Measurements from ENCODE around the gene MAP1LC3B2. TPM values are rescaled to one million over a fixed set of nuclear protein-coding genes. Genes with fewer than 3 reads are reported as not detected.

The MAP1LC3B2 gene
- polyA plus RNA-seq, 1 of the 3 experiments (the other 2 are of a cell fraction), result 0.76 TPM

DNA sequence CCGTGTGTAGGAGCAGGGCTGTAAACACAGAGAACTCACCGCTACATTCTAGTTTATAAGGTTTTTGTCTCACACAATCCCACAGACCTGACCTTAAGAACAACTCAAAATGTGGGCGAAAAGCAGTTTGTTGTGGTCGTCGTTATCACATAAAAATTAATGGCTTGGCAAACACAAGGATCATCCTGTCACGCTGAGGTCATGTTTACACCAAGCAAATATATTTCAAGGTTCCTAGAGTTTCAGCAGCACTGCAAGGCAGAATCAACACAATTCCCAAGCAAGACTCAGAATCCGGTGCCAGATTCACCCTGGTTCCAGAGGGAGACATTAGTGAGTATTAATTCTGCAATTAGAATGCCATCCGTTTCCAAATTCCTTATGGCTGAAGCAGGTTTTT, 30.1 kb upstream of the MAP1LC3B2 start:
- no peaks in the 10 kb centered on the region for H4K20me1 ChIP-seq (ENCODE audit: insufficient read depth)
- no peak overlapping the region for H2AFZ ChIP-seq (ENCODE audit: low read depth)
- no peaks in the 10 kb centered on the region for H3K27me3 ChIP-seq (ENCODE audit: insufficient read depth)
- peak overlapping the region in 1 of 2 experiments; percentile 97; a peak in 2 of 4 replicates for H3K27ac ChIP-seq (ENCODE audit: low read depth in 2 of 2, low read length in 1 of 2)
- no peak overlapping the region for H3K4me3 ChIP-seq (ENCODE audit: low read depth in 2 of 2, low read length in 1 of 2)
- H3K9me2 ChIP-seq, result no peaks in the 10 kb centered on the region
- ChIA-PET POLR2A (no interaction called here), CTCF (no interaction called here)
- peaks cover 21% of the 10 kb centered on the region for H3F3A ChIP-seq (replicated peaks; ENCODE audit: insufficient read depth)
- no peak overlapping the region for H3K4me2 ChIP-seq
- no peaks in the 10 kb centered on the region for H3K9me3 ChIP-seq
- H3K4me1 ChIP-seq (ENCODE audit: control insufficient read depth in 1 of 2, insufficient read depth in 2 of 2, low read depth in 1 of 2, low read length in 1 of 2), result peaks cover 3 to 24% of the 10 kb centered on the region in 2 experiments; a peak in 3 of 4 replicates
- no peaks in the 10 kb centered on the region for H3K79me2 ChIP-seq (ENCODE audit: insufficient read depth)
- H3K36me3 ChIP-seq (replicated peaks in 1 of 2; ENCODE audit: control insufficient read depth in 1 of 2, insufficient read depth in 2 of 2, low read length in 1 of 2), result no peaks in the 10 kb centered on the region
- DNase-seq, result no peak
- no peak overlapping the region for H3K9ac ChIP-seq
- 85% methylated on average over 8 of the region's 8 CpGs for WGBS (ENCODE audit: low lambda C conversion rate)
- TF ChIP-seq NRF1 (IDR thresholded peaks at IDR 0.05; ENCODE audit: low read depth, low read length), result no peak

DNA sequence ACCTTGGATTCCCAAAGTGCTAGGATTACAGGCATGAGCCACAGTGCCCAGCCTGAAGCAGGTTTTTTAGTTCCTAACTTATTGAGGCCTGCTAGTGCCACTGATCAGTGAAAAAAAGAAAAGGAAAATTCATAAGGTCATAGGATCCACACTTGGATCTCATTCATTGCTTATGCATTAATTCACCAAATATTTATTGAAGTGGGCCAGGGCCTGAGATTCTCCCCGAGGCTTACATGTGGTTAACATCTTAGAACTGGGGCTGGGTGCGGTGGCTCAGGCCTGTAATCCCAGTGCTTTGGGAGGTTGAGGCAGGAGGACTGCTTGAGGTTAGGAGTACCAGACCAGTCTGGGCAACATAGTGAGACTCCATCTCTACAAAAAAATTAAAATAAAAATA, 29.5 kb upstream of the MAP1LC3B2 start:
- Histone ChIP-seq H3K9me3 (no peaks in the 10 kb centered on the region), H3K79me2 (ENCODE audit: insufficient read depth) (no peaks in the 10 kb centered on the region), H3K4me1 (ENCODE audit: control insufficient read depth in 1 of 2, insufficient read depth in 2 of 2, low read depth in 1 of 2, low read length in 1 of 2) (peaks cover 7 to 27% of the 10 kb centered on the region in 2 experiments; a peak in 3 of 4 replicates), H2AFZ (ENCODE audit: low read depth) (no peak overlapping the region), H3F3A (replicated peaks; ENCODE audit: insufficient read depth) (peaks cover 21% of the 10 kb centered on the region), H3K9ac (no peak overlapping the region), H3K4me3 (ENCODE audit: low read depth in 2 of 2, low read length in 1 of 2) (no peak overlapping the region), H3K9me2 (no peaks in the 10 kb centered on the region), H4K20me1 (ENCODE audit: insufficient read depth) (no peaks in the 10 kb centered on the region), H3K27ac (ENCODE audit: low read depth in 2 of 2, low read length in 1 of 2) (no peak overlapping the region), H3K4me2 (no peak overlapping the region), H3K36me3 (replicated peaks in 1 of 2; ENCODE audit: control insufficient read depth in 1 of 2, insufficient read depth in 2 of 2, low read length in 1 of 2) (no peaks in the 10 kb centered on the region), H3K27me3 (ENCODE audit: insufficient read depth) (no peaks in the 10 kb centered on the region)
- no peak for DNase-seq
- CTCF ChIA-PET, result no interaction called here
- TF ChIP-seq RXRA (IDR thresholded peaks at IDR 0.05; ENCODE audit: borderline replicate concordance, low read depth), result no peak
- TF ChIP-seq FOSL2 (IDR thresholded peaks at IDR 0.05; ENCODE audit: borderline replicate concordance, low read depth), result no peak
- TF ChIP-seq GABPA (IDR thresholded peaks at IDR 0.05; ENCODE audit: low read depth), result no peak
- no peak for TF ChIP-seq POLR2AphosphoS5 (IDR thresholded peaks at IDR 0.05; ENCODE audit: low read depth, low read length)
- no peak for TF ChIP-seq SIN3A (IDR thresholded peaks at IDR 0.05; ENCODE audit: borderline replicate concordance, low read depth, low read length)
- no peak for TF ChIP-seq TAF1 (IDR thresholded peaks at IDR 0.05; ENCODE audit: borderline replicate concordance, low read depth, low read length)
- no peak for TF ChIP-seq EP300 (IDR thresholded peaks at IDR 0.05; ENCODE audit: borderline replicate concordance in 1 of 2, low read depth in 1 of 2, low read length in 1 of 2)
- POLR2A ChIA-PET, result no interaction called here
- WGBS (ENCODE audit: low lambda C conversion rate), result 80% methylated on average over 2 of the region's 2 CpGs

DNA sequence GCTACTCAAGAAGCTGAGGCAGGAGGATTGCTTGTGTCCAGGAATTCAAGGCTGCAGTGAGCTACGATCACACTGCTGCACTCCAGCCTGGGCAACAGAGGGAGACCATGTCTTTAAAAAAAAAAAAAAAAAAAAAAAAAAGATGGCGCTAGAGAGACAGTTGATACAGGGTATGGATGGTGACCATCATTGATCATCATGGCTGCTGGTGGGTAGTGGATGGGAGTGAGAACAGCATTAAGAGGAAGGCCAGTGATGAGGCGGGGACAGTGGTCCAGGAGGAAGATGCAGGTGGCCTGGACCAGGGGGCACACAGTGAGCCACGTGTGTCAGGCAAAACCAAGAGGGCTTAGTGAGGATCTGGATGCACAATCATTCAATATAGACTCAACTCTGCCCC, 26.8 kb upstream of the MAP1LC3B2 start:
- ChIA-PET POLR2A (no interaction called here), CTCF (interaction anchor here (0.9 to 1.7 kb wide), 2 partner anchors 13 to 176 kb away, joined by 3 to 4 read pairs; no protein-coding TSS in a partner anchor)
- no peaks in the 10 kb centered on the region for H3K79me2 ChIP-seq (ENCODE audit: insufficient read depth)
- DNase-seq, result no peak
- H3K4me3 ChIP-seq (ENCODE audit: low read depth in 2 of 2, low read length in 1 of 2), result no peak overlapping the region; a peak in 1 of 4 replicates
- 81% methylated on average over 4 of the region's 4 CpGs for WGBS (ENCODE audit: low lambda C conversion rate)
- no peaks in the 10 kb centered on the region for H3K9me2 ChIP-seq
- H3K4me1 ChIP-seq (ENCODE audit: control insufficient read depth in 1 of 2, insufficient read depth in 2 of 2, low read depth in 1 of 2, low read length in 1 of 2), result peaks cover 8 to 16% of the 10 kb centered on the region in 2 experiments; a peak in 3 of 4 replicates
- no peak overlapping the region for H3K9ac ChIP-seq
- H3F3A ChIP-seq (replicated peaks; ENCODE audit: insufficient read depth), result peaks cover 5% of the 10 kb centered on the region
- no peaks in the 10 kb centered on the region for H3K27me3 ChIP-seq (ENCODE audit: insufficient read depth)
- H2AFZ ChIP-seq (ENCODE audit: low read depth), result 0 out of 2 replicates have a peak overlapping the region, but pooled peaks have one; percentile 84
- no peaks in the 10 kb centered on the region for H3K36me3 ChIP-seq (replicated peaks in 1 of 2; ENCODE audit: control insufficient read depth in 1 of 2, insufficient read depth in 2 of 2, low read length in 1 of 2)
- peak overlapping the region; percentile 78 for H3K4me2 ChIP-seq
- H4K20me1 ChIP-seq (ENCODE audit: insufficient read depth), result no peaks in the 10 kb centered on the region
- peak overlapping the region in 1 of 2 experiments; percentile 72; a peak in 1 of 4 replicates for H3K27ac ChIP-seq (ENCODE audit: low read depth in 2 of 2, low read length in 1 of 2)
- H3K9me3 ChIP-seq, result no peaks in the 10 kb centered on the region
- TF ChIP-seq GATA2 (CRISPR knock-in tag; IDR thresholded peaks at IDR 0.05) (no peak), FOXM1 (IDR thresholded peaks at IDR 0.05; ENCODE audit: low read depth) (no peak), JUND (IDR thresholded peaks at IDR 0.05) (no peak), REST (IDR thresholded peaks at IDR 0.05; ENCODE audit: low read depth, low read length) (no peak), SMC3 (IDR thresholded peaks at IDR 0.05; ENCODE audit: low read depth, low read length) (no peak)
- TF ChIP-seq, protein P1, sequence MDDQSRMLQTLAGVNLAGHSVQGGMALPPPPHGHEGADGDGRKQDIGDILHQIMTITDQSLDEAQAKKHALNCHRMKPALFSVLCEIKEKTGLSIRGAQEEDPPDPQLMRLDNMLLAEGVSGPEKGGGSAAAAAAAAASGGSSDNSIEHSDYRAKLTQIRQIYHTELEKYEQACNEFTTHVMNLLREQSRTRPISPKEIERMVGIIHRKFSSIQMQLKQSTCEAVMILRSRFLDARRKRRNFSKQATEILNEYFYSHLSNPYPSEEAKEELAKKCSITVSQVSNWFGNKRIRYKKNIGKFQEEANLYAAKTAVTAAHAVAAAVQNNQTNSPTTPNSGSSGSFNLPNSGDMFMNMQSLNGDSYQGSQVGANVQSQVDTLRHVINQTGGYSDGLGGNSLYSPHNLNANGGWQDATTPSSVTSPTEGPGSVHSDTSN (IDR thresholded peaks at IDR 0.05), result no peak
- TF ChIP-seq, protein P2, sequence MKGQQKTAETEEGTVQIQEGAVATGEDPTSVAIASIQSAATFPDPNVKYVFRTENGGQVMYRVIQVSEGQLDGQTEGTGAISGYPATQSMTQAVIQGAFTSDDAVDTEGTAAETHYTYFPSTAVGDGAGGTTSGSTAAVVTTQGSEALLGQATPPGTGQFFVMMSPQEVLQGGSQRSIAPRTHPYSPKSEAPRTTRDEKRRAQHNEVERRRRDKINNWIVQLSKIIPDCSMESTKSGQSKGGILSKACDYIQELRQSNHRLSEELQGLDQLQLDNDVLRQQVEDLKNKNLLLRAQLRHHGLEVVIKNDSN (IDR thresholded peaks at IDR 0.05; ENCODE audit: borderline replicate concordance, low read depth), result no peak
- TF ChIP-seq, protein P3, sequence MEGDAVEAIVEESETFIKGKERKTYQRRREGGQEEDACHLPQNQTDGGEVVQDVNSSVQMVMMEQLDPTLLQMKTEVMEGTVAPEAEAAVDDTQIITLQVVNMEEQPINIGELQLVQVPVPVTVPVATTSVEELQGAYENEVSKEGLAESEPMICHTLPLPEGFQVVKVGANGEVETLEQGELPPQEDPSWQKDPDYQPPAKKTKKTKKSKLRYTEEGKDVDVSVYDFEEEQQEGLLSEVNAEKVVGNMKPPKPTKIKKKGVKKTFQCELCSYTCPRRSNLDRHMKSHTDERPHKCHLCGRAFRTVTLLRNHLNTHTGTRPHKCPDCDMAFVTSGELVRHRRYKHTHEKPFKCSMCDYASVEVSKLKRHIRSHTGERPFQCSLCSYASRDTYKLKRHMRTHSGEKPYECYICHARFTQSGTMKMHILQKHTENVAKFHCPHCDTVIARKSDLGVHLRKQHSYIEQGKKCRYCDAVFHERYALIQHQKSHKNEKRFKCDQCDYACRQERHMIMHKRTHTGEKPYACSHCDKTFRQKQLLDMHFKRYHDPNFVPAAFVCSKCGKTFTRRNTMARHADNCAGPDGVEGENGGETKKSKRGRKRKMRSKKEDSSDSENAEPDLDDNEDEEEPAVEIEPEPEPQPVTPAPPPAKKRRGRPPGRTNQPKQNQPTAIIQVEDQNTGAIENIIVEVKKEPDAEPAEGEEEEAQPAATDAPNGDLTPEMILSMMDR (IDR thresholded peaks at IDR 0.05), result peak; percentile 30; the same call in 1 of the 2 replicates

Data from SK-N-SH (cell line).